GDM1 (cell line): Measurements from ENCODE around the gene MAP3K3.

Experiments
- DNase-seq: peaks from one replicate; lab custom pipeline; 2025; lab: John Stamatoyannopoulos, UW

MAP3K3 gene

GRCh38 chr17:63693411-63694113 lies 71.3 kb downstream of the MAP3K3 start:
- DNase-seq = no peak

GRCh38 chr17:63694229-63694949 lies 72.2 kb downstream of the MAP3K3 start:
- no peak for DNase-seq

GRCh38 chr17:63694950-63695773 lies 72.9 kb downstream of the MAP3K3 start:
- no peak for DNase-seq

GRCh38 chr17:63695889-63696288 lies 73.7 kb downstream of the MAP3K3 start:
- DNase-seq = no peak

- DNase-seq = peak; percentile 27
Measured at GRCh38 chr17:63696381-63696961, 74.3 kb downstream of the MAP3K3 start.

GRCh38 chr17:63697341-63698286 lies 75.4 kb downstream of the MAP3K3 start:
- DNase-seq = peak; percentile 85

- DNase-seq = no peak
Measured at GRCh38 chr17:63698381-63698885, 76.2 kb downstream of the MAP3K3 start.

GRCh38 chr17:63698886-63699637 lies 76.8 kb downstream of the MAP3K3 start:
- peak; percentile 83 for DNase-seq

GRCh38 chr17:63699638-63700527 lies 77.7 kb downstream of the MAP3K3 start, which contains the start of gene LIMD2:
TSS of gene LIMD2 (minus strand) at chr17:63700125. CDS start at chr17:63699298, 827 bp downstream.
- DNase-seq = peak; percentile 44

GRCh38 chr17:63700528-63701455 lies 78.6 kb downstream of the MAP3K3 start:
- DNase-seq = no peak

- DNase-seq = no peak
Measured at GRCh38 chr17:63701456-63701820, 79.2 kb downstream of the MAP3K3 start.

- no peak for DNase-seq
Measured at GRCh38 chr17:63701868-63702720, 79.9 kb downstream of the MAP3K3 start.

GRCh38 chr17:63702721-63703015 lies 80.5 kb downstream of the MAP3K3 start:
- no peak for DNase-seq

GRCh38 chr17:63703029-63703428 lies 80.8 kb downstream of the MAP3K3 start:
- DNase-seq = no peak

GRCh38 chr17:63703556-63704258 lies 81.5 kb downstream of the MAP3K3 start:
- DNase-seq = no peak

GRCh38 chr17:63704259-63704576 lies 82.0 kb downstream of the MAP3K3 start:
- no peak for DNase-seq

- DNase-seq = no peak
Measured at GRCh38 chr17:63704836-63705235, 82.6 kb downstream of the MAP3K3 start.
